HG03442 (cell line): ENCODE measurements around the gene DECR2.

Source experiments
- ATAC-seq: cut with Tn5 transposase; IDR thresholded peaks from one replicate; pipeline ENCODE4 v1.9.1; 2021; ENCODE audit warnings: mild to moderate bottlenecking, moderate library complexity; ENCODE audit not compliant: unreplicated experiment

Gene DECR2

DNA sequence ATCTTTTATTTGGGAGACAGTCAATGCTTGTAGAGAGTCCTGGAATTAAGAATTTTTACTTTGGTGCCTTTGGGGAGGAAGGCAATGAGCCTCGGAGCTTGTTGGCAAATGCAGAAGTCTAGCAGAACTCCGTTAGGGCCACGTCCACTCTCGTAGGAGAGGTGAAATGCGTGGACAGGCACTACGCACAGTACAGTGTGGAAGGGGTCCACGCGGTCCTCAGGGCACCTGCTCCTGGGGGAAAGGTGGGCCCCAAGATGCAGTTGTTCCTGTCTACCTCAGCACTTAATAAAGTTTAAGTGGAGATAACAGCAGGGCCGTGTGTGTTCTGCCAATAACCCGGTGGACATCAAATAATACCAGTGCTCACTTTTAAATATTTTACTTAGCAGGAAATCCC is 25.6 kb downstream of the DECR2 start:
- ATAC-seq = no peak

DNA sequence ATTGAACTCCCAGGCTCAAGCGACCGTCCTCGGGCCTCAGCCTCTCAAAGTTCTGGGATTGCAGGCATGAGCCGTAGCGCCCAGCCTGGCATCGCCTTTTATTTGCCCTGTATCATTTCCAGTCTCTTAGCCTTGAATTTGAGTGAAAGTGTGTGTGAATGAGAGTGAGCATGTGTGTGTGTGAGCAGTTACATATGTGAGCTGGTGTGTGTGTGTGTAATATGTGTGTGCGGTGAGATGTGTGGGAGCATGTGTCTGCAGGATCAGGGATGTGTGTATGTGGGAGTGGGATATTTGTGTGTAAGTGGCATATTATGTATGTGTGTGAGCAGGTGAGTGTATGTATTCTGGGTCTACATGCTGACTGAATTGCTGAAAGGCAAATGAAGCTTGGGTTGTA is 29.2 kb downstream of the DECR2 start:
- ATAC-seq = no peak

DNA sequence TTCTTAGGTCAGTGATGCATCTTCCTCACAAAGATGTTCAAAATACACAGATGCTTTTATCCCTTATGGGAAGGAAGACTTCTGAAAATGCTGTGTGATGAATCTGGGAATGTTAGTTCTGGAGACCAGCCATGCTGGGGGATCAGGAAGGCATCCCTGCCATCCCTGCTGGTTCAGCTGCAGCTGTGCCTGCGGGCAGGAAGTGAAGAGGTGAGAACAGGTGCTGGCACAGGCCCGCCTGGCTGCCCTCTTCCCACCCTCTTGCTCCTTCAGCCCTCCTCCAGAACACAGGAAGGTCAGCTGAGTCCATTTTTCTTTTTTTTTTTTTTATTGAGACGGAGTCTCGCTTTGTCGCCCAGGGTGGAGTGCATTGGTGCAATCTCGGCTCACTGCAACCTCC is 38.9 kb downstream of the DECR2 start:
- no peak for ATAC-seq

GRCh38 chr16:441447-441846 is 39.8 kb downstream of the DECR2 start:
- ATAC-seq = no peak

- no peak for ATAC-seq
Observed at GRCh38 chr16:442976-443375, 41.3 kb downstream of the DECR2 start.

- ATAC-seq = no peak
Observed at GRCh38 chr16:444027-444426, 42.3 kb downstream of the DECR2 start.

DNA sequence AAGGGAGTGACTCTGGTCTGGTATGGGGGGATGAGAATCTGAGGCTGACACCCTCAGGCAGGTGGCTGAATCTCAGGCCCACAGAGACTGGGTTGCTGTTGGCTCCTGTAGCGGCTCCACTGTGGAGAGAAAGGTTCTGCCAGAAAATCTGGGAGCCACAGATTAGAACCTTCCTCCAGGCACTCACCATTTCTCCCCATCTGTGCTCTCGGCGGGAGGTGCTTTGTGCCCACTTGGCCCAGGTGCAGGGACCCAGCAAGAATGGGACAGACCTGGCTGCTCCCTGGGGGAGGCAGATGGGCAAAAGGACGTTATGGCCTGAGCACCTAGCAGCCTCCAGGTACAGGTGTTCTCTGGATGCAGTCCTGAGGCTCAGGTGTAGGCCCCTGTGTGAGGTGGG is 43.9 kb downstream of the DECR2 start:
- no peak for ATAC-seq

DNA sequence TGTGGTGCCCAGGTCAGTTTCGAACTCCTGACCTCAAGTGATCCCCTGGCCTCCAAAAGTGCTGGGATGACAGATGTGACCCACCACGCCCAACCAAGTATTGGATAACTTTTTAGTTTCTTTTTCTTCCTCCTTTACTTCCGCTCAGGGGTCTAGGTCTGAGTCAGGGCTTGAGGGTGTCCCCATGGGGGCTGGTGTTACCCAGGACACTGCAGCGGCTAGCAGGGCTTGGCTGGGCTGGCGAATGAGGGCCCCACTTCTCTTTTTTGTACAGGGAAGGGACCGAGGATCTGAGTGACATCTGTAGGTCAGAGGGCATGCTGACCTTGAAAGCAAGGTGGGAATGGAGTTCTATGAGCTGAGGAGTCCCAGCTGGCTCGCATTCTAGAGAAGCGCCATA is 48.7 kb downstream of the DECR2 start:
- ATAC-seq = no peak

- no peak for ATAC-seq
Observed at GRCh38 chr16:450785-451512, 49.3 kb downstream of the DECR2 start.

DNA sequence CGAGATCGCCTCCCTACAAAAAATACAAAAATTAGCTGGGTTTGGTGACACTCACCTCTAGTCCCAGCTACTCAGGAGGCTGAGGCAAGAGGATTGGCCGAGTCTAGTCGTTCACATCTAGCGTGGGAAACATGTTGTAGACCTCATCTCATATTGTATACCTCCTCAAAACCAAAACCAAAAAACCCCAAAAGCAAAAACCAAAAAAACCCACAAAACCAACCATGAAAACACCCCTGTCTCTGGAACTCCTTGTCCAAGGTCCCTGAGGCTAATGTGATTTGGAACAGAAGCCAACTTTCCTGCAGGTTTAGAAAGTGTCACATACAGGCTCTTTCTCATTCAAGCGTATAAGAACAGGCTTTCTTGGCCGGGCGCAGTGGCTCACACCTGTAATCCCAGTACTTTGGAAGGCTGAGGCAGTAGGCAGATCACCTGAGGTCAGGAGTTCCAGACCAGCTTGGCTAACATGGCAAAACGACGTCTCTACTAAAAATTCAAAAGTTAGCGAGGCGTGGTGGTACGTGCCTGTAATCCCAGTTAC is 52.8 kb downstream of the DECR2 start:
- no peak for ATAC-seq

- ATAC-seq = no peak
Observed at GRCh38 chr16:455453-455852, 53.8 kb downstream of the DECR2 start.

GRCh38 chr16:456891-457483 is 55.3 kb downstream of the DECR2 start:
- ATAC-seq = no peak

GRCh38 chr16:457732-458400 is 56.2 kb downstream of the DECR2 start:
- no peak for ATAC-seq

GRCh38 chr16:459761-460160 is 58.1 kb downstream of the DECR2 start:
- ATAC-seq = no peak

GRCh38 chr16:460787-461186 is 59.1 kb downstream of the DECR2 start:
- ATAC-seq = no peak
